Heart right ventricle (tissue), 16 donors: Measurements from ENCODE around the gene RASL12. TPM values are rescaled to one million over a fixed set of nuclear protein-coding genes. Genes with fewer than 3 reads are reported as not detected.

ENCODE experiments used
- ATAC-seq, 8 donors: fragments of 200-7000 bp; cut with Tn5 transposase; one replicate each; pipeline ENCODE4 v1.9.1; 2020; ENCODE audit warnings: mild to moderate bottlenecking in 8 of 8, moderate library complexity in 8 of 8, moderate number of reproducible peaks in 1 of 8
- DNase-seq, 2 donors: peaks; one replicate each; pipeline ENCODE4 v3.0.0-alpha.2; 2020
- H3K27ac ChIP-seq, 10 donors: fragments of 200-600 bp; sonication (generic) in 2 of 10; one replicate each; pipeline versions ENCODE4 v1.5.0 to v1.8.0; 2020 to 2022; ENCODE audit warnings: mild to moderate bottlenecking in 3 of 10
- H3K27me3 ChIP-seq, 7 donors: fragments of 200-600 bp; one replicate each; pipeline ENCODE4 v1.8.0; 2021 to 2022; ENCODE audit warnings: mild to moderate bottlenecking in 2 of 7
- H3K36me3 ChIP-seq, 9 donors: fragments of 200-600 bp; sonication (generic) in 1 of 9; one replicate each; pipeline versions ENCODE4 v1.5.0 to v1.8.0; 2020 to 2022; ENCODE audit warnings: mild to moderate bottlenecking in 2 of 9
- H3K4me1 ChIP-seq, 9 donors: fragments of 200-600 bp; sonication (generic) in 1 of 9; one replicate each; pipeline versions ENCODE4 v1.5.0 to v1.8.0; 2020 to 2022; ENCODE audit warnings: mild to moderate bottlenecking in 4 of 9
- H3K4me3 ChIP-seq, 10 donors: fragments of 200-600 bp; sonication (generic) in 2 of 10; one replicate each; pipeline versions ENCODE4 v1.5.0 to v1.8.0; 2020 to 2022; ENCODE audit warnings: mild to moderate bottlenecking in 7 of 10, moderate library complexity in 2 of 10
- H3K9me3 ChIP-seq, 11 donors: fragments of 200-600 bp in 10 of 11; sonication (generic) in 2 of 11; one replicate each; pipeline versions ENCODE4 v1.5.0 to v1.8.0; 2013 to 2022; ENCODE audit warnings: mild to moderate bottlenecking in 2 of 11, control low read depth in 1 of 11, moderate library complexity in 1 of 11
- CTCF ChIP-seq, 9 donors: fragments of 200-600 bp; sonication (generic) in 2 of 9; IDR thresholded peaks; one replicate each; pipeline versions ENCODE4 v1.5.0 to v1.8.0; 2021 to 2022; ENCODE audit warnings: antibody characterized with exemption in 9 of 9, mild to moderate bottlenecking in 5 of 9, moderate library complexity in 1 of 9
- whole genome bisulfite sequencing, 2 donors: extraction: QIAGEN DNeasy Blood & Tissue Kit; methylation state at CpG; one replicate each; pipeline ENCODE4 v1.1.7; 2013; ENCODE audit warnings: inconsistent platforms in 1 of 2; 5-methylcytosine and 5-hydroxymethylcytosine counted together
- intact Hi-C, 10 donors: fragments of 100-400 bp; cut with DNase I; formaldehyde crosslinking; loops; one replicate each; pipeline versions ENCODE4 v1.11.1 to v1.14.2; 2022
- polyA plus RNA-seq, 2 donors: library from polyadenylated mRNA; stranded (reverse); fragments of 200-250 nt; gene quantifications; one replicate each; pipeline ENCODE4 v1.2.3, GENCODE V29; 2013
- total RNA-seq, 10 donors: library from RNA; stranded (reverse); fragmentation: NEBNext Ultra II Directional in 3 of 10; extraction: Animal tissue kit (Norgen Biotek cat#: 25700) in 3 of 10; gene quantifications; one replicate each; pipeline versions ENCODE4 v1.2.1 to v1.2.4, GENCODE V29; 2021 to 2023
- donor health status: Arrhythmogenic right ventricular cardiomyopathy.
- donor health status: ischemic (EF 13 %, LVEDD 7.1; RV severe dilation, severe dysfunction).
- donor health status: healthy with polysubstance abuse.
- donor health status: DM: no; HTN: yes; CAD: no.
- donor health status: DM: no; HTN: no; CAD: no.
- donor health status: ischemic (EF 25% LVEDD 6.9; RV normal size, moderate dysfunction).
- donor health status: ischemic (EF 25% LVEDD 5.7; RV mildly dilated, moderate dysfunction).
- donor health status: healthy.
- donor health status: DM: yes; HTN: yes; CAD: no.
- donor health status: Ischemic cardiomyopathy.
- donor health status: ischemic (EF 35%, LVEDD 5.7; RV mildly dilated, moderate dysfunction).
- donor health status: nonischemic (EF 11% LVEDD 7.7; RV severe dilation, severe dysfunction).
- donor health status: DM: yes; HTN: yes; CAD: no.
- donor health status: PGD.
- donor health status: ischemic (EF 29% LVEDD 5.4; RV normal size, mild dysfunction).
- donor health status: nonischemic (EF 23%, LVEDD 6.1; RV moderate dilation, normal function).

Gene RASL12
- total and polyA plus RNA-seq, 12 donors: 4.4 to 20.1 (median 12.9) TPM

- peak overlapping the region in 4 of 10 donors; percentile 42 to 87 (median 85) for H3K27ac ChIP-seq
- intact Hi-C loops: loop anchor here in 1 of 10 donors (5.0 kb wide), 1 partner anchor 41 kb away; the partner anchor contains the start of gene SPG21
- no peaks in the 10 kb centered on the region for H3K9me3 ChIP-seq
Measured at GRCh38 chr15:65028338-65028737, 39.5 kb downstream of the RASL12 start.

GRCh38 chr15:65027593-65027992 lies 40.2 kb downstream of the RASL12 start:
- Histone ChIP-seq H3K4me1 (peaks cover 2 to 21% (median 14%) of the 10 kb centered on the region in 9 donors), H3K27ac (peak overlapping the region in 1 of 10 donors; percentile 42), H3K4me3 (peak overlapping the region in 1 of 10 donors; percentile 98), H3K36me3 (peaks cover 0 to 44% (median 25%) of the 10 kb centered on the region in 9 donors), H3K9me3 (no peaks in the 10 kb centered on the region), H3K27me3 (no peaks in the 10 kb centered on the region)
- ATAC-seq (no peak), DNase-seq (no peak)
- WGBS, 2 donors: 89 to 95% methylated on average over 1 of the region's 1 CpG
- TF ChIP-seq CTCF (IDR thresholded peaks at IDR 0.05): no peak
- intact Hi-C loops: loop anchor here in 1 of 10 donors (5.0 kb wide), 1 partner anchor 40 kb away; the partner anchor contains the start of gene SPG21

More at GRCh38 chr15:65028338-65028737, 39.5 kb downstream of the RASL12 start:
- ATAC-seq: no peak
- DNase-seq: no peak
- 60 to 73% methylated on average over 10 of the region's 10 CpGs for WGBS, 2 donors
- peak overlapping the region in 9 of 10 donors; percentile 64 to 99 (median 97) for H3K4me3 ChIP-seq
- H3K4me1 ChIP-seq: peaks cover 2 to 28% (median 17%) of the 10 kb centered on the region in 9 donors
- peaks cover 0 to 37% (median 25%) of the 10 kb centered on the region in 9 donors for H3K36me3 ChIP-seq
- H3K27me3 ChIP-seq: no peaks in the 10 kb centered on the region
- no peak for TF ChIP-seq CTCF (IDR thresholded peaks at IDR 0.05)

GRCh38 chr15:65026756-65027155 lies 41.0 kb downstream of the RASL12 start:
- no peaks in the 10 kb centered on the region for H3K27me3 ChIP-seq
- TF ChIP-seq CTCF (IDR thresholded peaks at IDR 0.05): no peak
- intact Hi-C loops: loop anchor here in 1 of 10 donors (5.0 kb wide), 1 partner anchor 39 kb away; the partner anchor contains the start of gene SPG21
- ATAC-seq (no peak), DNase-seq (no peak)
- peaks cover 0 to 52% (median 25%) of the 10 kb centered on the region in 9 donors for H3K36me3 ChIP-seq
- H3K27ac ChIP-seq: no peak overlapping the region
- 89 to 91% methylated on average over 6 of the region's 6 CpGs for WGBS, 2 donors
- H3K4me1 ChIP-seq: peaks cover 2 to 21% (median 14%) of the 10 kb centered on the region in 9 donors
- H3K4me3 ChIP-seq: no peak overlapping the region
- H3K9me3 ChIP-seq: no peaks in the 10 kb centered on the region

GRCh38 chr15:65021488-65021887 lies 46.3 kb downstream of the RASL12 start:
- intact Hi-C loops: no loop called here
- H3K9me3 ChIP-seq: no peaks in the 10 kb centered on the region
- TF ChIP-seq CTCF (IDR thresholded peaks at IDR 0.05): no peak
- H3K4me3 ChIP-seq: no peak overlapping the region
- no peak overlapping the region for H3K27ac ChIP-seq
- no peak for ATAC-seq
- H3K36me3 ChIP-seq: peaks cover 0 to 99% (median 45%) of the 10 kb centered on the region in 9 donors
- no peak for DNase-seq
- H3K4me1 ChIP-seq: no peaks in the 10 kb centered on the region
- H3K27me3 ChIP-seq: no peaks in the 10 kb centered on the region
